HFFc6 (cell line): ENCODE data around the gene ACER2. TPM values are rescaled to one million over a fixed set of nuclear protein-coding genes. Genes with fewer than 3 reads are reported as not detected.

Experiments used
- DNase-seq: peaks from one replicate; pipeline ENCODE4 v3.0.0-alpha.2; 2018
- H3K27ac Mint-ChIP-seq: 2 replicates; pipeline ENCODE4 v1.8.0; 2020; ENCODE audit warnings: mild to moderate bottlenecking, mixed read lengths
- H3K27me3 Mint-ChIP-seq: 2 replicates; pipeline ENCODE4 v1.8.0; 2021; ENCODE audit warnings: mild to moderate bottlenecking, moderate library complexity, mixed read lengths; ENCODE audit not compliant: insufficient read depth
- H3K36me3 Mint-ChIP-seq: 2 replicates; pipeline ENCODE4 v1.8.0; 2021; ENCODE audit warnings: low read depth, mixed read lengths
- H3K4me1 Mint-ChIP-seq: 2 replicates; pipeline ENCODE4 v1.8.0; 2020; ENCODE audit warnings: low read depth, mixed read lengths
- H3K4me3 Mint-ChIP-seq: 2 replicates; pipeline ENCODE4 v1.8.0; 2020; ENCODE audit warnings: mild to moderate bottlenecking, moderate library complexity, mixed read lengths
- H3K9me3 Mint-ChIP-seq: 2 replicates; pipeline ENCODE4 v1.8.0; 2020; ENCODE audit warnings: mild to moderate bottlenecking, mixed read lengths
- total RNA-seq, 6 experiments: library from RNA; stranded (reverse); fragmentation: NEBNext Ultra II Directional; extraction: Animal tissue kit (Norgen Biotek cat#: 25700); gene quantifications; 2 replicates in 1 of 6; 3 replicates in 5 of 6; pipeline ENCODE4 v1.2.3, GENCODE V29; 2021
- TF ChIP-seq, protein P1 (sequence below): fragments of 200-600 bp; sonication (generic); IDR thresholded peaks from 2 replicates; pipeline ENCODE4 v1.5.0; 2021; ENCODE audit warnings: antibody characterized with exemption, mild to moderate bottlenecking

ACER2 gene
- total RNA-seq, 6 experiments from 2014 or later = 1.2 to 1.9 (median 1.6) TPM

DNA sequence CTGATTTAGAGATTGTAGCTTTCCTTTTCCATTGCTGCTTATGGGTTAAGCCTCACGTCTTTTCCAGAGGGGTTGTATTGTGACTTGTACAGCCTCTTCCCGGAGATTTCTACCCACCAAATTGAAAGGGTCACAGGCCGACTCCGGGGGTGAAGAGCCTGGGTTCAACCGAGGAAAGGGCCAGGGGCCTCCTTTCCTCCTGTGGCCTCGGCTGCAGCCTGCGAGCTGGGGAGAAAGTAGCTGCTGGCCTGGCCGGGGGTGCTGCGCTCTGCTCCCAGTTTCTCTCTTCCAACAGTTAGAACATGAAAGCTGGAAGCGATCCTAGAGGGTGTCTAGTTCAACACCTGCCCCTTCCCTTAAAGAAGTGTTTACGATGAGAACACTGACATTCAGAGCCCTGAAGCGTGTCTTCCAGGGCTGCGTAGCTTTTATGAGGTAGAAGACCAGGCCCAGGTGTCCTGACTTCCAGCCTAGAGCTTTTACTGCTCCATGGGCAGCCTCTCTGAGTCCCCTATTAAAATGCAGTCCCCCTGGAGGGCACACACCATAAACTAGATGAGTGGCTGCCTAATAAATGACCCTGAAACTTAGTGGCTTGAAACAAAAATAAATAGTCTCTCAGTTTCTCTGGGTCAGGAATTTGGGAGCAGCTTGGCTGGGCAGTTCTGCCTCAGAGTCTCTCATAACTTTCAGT is 56.9 kb downstream of the ACER2 start:
- DNase-seq = no peak
- no peak overlapping the region for H3K4me3 Mint-ChIP-seq
- H3K36me3 Mint-ChIP-seq = no peaks in the 10 kb centered on the region
- no peaks in the 10 kb centered on the region for H3K9me3 Mint-ChIP-seq
- peaks cover 2% of the 10 kb centered on the region for H3K27me3 Mint-ChIP-seq
- peaks cover 7% of the 10 kb centered on the region; the same call in 1 of the 2 replicates for H3K4me1 Mint-ChIP-seq
- TF ChIP-seq, protein P1, sequence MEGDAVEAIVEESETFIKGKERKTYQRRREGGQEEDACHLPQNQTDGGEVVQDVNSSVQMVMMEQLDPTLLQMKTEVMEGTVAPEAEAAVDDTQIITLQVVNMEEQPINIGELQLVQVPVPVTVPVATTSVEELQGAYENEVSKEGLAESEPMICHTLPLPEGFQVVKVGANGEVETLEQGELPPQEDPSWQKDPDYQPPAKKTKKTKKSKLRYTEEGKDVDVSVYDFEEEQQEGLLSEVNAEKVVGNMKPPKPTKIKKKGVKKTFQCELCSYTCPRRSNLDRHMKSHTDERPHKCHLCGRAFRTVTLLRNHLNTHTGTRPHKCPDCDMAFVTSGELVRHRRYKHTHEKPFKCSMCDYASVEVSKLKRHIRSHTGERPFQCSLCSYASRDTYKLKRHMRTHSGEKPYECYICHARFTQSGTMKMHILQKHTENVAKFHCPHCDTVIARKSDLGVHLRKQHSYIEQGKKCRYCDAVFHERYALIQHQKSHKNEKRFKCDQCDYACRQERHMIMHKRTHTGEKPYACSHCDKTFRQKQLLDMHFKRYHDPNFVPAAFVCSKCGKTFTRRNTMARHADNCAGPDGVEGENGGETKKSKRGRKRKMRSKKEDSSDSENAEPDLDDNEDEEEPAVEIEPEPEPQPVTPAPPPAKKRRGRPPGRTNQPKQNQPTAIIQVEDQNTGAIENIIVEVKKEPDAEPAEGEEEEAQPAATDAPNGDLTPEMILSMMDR = no peak
- no peak overlapping the region for H3K27ac Mint-ChIP-seq

DNA sequence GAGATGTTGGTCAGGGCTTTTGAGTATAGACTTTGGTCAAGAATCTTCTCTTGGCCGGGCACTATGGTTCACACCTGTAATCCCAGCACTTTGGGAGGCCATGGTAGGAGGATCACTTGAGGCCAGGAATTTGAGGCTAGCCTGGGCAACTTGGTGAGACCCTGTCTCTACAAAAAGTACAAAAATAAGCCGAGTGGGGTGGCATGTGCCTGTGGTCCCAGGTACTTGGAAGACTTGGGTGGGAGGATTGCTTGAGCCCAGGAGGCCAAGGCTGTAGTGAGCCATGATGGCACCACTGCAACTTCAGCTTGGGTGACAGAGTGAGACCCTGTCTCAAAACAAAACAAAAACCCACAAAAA is 57.5 kb downstream of the ACER2 start:
- H3K27me3 Mint-ChIP-seq = peaks cover 2% of the 10 kb centered on the region
- no peaks in the 10 kb centered on the region for H3K36me3 Mint-ChIP-seq
- no peak overlapping the region for H3K4me3 Mint-ChIP-seq
- TF ChIP-seq, protein P1 = no peak
- no peaks in the 10 kb centered on the region for H3K9me3 Mint-ChIP-seq
- H3K27ac Mint-ChIP-seq = no peak overlapping the region
- peaks cover 7% of the 10 kb centered on the region; the same call in 1 of the 2 replicates for H3K4me1 Mint-ChIP-seq
- DNase-seq = no peak

DNA sequence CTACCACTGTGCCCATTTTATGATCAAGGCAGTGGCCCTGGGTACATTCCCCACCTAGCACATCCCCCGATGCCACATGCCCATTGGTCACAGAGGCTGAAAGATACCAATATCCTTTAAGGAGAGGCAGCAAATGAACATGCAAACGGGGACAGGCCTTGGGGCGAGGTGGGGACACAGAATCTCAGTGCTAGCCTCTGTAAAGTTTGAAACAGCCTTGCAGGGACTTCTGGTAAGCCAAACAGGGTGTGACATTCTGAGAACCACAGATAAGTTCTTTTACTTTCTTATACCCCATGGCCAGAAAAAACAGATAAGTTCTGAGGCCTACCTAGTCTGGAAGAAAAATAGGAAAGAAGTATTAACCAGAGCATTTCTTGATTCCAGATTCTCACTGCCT is 60.5 kb downstream of the ACER2 start:
- H3K4me1 Mint-ChIP-seq = peaks cover 11% of the 10 kb centered on the region
- TF ChIP-seq, protein P1 = no peak
- H3K4me3 Mint-ChIP-seq = no peak overlapping the region
- no peaks in the 10 kb centered on the region for H3K9me3 Mint-ChIP-seq
- peaks cover 9% of the 10 kb centered on the region for H3K27me3 Mint-ChIP-seq
- no peak overlapping the region for H3K27ac Mint-ChIP-seq
- no peak for DNase-seq
- H3K36me3 Mint-ChIP-seq = no peaks in the 10 kb centered on the region

DNA sequence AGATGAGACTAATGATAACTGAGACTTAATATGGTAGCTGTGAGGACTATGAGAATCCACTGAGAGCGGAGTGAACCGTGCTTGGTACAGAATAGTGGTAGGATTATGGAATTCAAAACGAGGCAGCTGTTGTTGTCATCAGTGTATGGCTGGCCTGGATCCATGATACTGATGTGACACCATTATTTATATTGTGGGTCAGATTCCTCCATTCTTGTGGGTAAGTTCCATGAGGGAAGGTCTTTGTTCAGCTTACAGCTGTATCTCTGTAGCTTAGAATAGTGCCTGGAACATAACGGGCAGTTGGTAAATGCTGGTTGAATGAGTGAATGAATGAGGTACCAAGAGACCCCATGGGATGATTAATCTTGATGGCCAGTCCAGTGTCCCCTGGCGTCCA is 61.8 kb downstream of the ACER2 start:
- no peak overlapping the region for H3K4me3 Mint-ChIP-seq
- peaks cover 17% of the 10 kb centered on the region for H3K27me3 Mint-ChIP-seq
- H3K27ac Mint-ChIP-seq = no peak overlapping the region
- DNase-seq = no peak
- H3K9me3 Mint-ChIP-seq = no peaks in the 10 kb centered on the region
- no peaks in the 10 kb centered on the region for H3K36me3 Mint-ChIP-seq
- peaks cover 7% of the 10 kb centered on the region; the same call in 1 of the 2 replicates for H3K4me1 Mint-ChIP-seq
- TF ChIP-seq, protein P1 = no peak

DNA sequence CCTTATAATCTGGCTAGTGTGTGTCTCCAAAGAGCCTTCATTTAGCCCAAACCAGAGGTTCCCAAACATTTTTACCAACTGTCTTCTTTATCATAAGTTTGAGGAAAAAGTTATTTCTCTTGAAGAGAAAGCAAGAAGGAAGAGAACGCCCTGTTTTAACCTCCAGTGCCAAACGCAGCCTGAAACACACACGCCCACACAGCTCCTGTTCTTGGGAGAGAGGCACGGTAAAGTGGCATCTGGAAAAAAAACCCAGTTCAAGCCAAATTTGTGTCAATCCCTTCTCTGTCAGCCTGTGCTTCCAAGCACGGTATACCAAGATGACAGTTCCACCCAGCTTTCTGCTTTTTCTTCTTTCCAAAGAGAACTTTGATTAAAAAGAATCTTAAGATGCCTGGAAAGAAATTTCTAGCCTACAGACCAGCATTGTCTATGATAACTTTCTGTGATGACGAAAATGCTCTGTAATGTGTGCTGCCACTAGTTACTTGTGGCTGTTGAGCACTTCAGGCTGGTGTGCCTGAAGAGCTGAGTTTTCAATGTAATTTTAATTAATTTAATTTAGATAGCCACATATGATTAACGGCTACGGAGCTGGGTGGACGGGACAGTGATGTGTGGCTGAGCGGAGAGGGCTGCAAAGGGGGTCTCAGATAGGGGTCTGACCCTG is 62.3 kb downstream of the ACER2 start:
- Mint-ChIP-seq H3K4me3 (no peak overlapping the region), H3K27me3 (peaks cover 20% of the 10 kb centered on the region), H3K36me3 (no peaks in the 10 kb centered on the region), H3K9me3 (no peaks in the 10 kb centered on the region), H3K4me1 (peaks cover 7% of the 10 kb centered on the region; the same call in 1 of the 2 replicates), H3K27ac (no peak overlapping the region)
- TF ChIP-seq, protein P1 = no peak
- no peak for DNase-seq
